Thoracic aorta (tissue), 2 donors: Measurements from ENCODE around the gene MAGEF1. TPM values are rescaled to one million over a fixed set of nuclear protein-coding genes. Genes with fewer than 3 reads are reported as not detected.
"Not testable (repeated sequence)": the region's sequence is repeated elsewhere in the genome, so short reads cannot be mapped to it uniquely, and the experiment has no call there.

Experiments used
- ATAC-seq: fragments of 150-250 bp; one replicate; pipeline ENCODE4 v1.8.0; 2017; ENCODE audit warnings: low read depth; ENCODE audit not compliant: insufficient number of reproducible peaks, low FRiP score
- DNase-seq: peaks from one replicate; pipeline ENCODE4 v3.0.0-alpha.2; 2020; ENCODE audit warnings: low spot score
- H3K27ac ChIP-seq, 2 donors: fragments of 200-600 bp; sonication (generic); 1 replicate in 1 of 2; 2 replicates in 1 of 2; pipeline ENCODE4 v1.5.1; 2016; ENCODE audit warnings: mild to moderate bottlenecking in 2 of 2, moderate library complexity in 2 of 2
- H3K27me3 ChIP-seq: fragments of 200-600 bp; sonication (generic); replicated peaks from 2 replicates; pipeline ENCODE4 v1.6.0; 2016; ENCODE audit warnings: mild to moderate bottlenecking; ENCODE audit not compliant: insufficient read depth
- H3K36me3 ChIP-seq: fragments of 200-600 bp; sonication (generic); one replicate; pipeline ENCODE4 v1.5.1; 2016
- H3K4me1 ChIP-seq, 2 donors: fragments of 200-600 bp; sonication (generic); 1 replicate in 1 of 2; 2 replicates in 1 of 2; pipeline versions ENCODE4 v1.5.1 to v1.6.0; 2016; ENCODE audit warnings: low read depth in 2 of 2, mild to moderate bottlenecking in 1 of 2; ENCODE audit not compliant: control insufficient read depth in 1 of 2
- H3K4me3 ChIP-seq: fragments of 200-600 bp; sonication (generic); 2 replicates; pipeline ENCODE4 v1.5.1; 2016; ENCODE audit warnings: mild to moderate bottlenecking
- H3K9me3 ChIP-seq: fragments of 200-600 bp; sonication (generic); 2 replicates; pipeline ENCODE4 v1.5.1; 2016
- total RNA-seq, 2 donors: library from RNA; depleted of rRNA; stranded (reverse); fragments of >200 nt; gene quantifications; one replicate each; pipeline versions ENCODE4 v1.1.0 to v1.2.3, GENCODE V29; 2016
- TF ChIP-seq, protein P1 (sequence below): fragments of 200-600 bp; sonication (generic); IDR thresholded peaks from one replicate; pipeline ENCODE4 v1.5.1; 2019; ENCODE audit warnings: antibody characterized with exemption

MAGEF1 gene
- total RNA-seq, 2 donors from 2014 or later = 26.1 TPM

DNA sequence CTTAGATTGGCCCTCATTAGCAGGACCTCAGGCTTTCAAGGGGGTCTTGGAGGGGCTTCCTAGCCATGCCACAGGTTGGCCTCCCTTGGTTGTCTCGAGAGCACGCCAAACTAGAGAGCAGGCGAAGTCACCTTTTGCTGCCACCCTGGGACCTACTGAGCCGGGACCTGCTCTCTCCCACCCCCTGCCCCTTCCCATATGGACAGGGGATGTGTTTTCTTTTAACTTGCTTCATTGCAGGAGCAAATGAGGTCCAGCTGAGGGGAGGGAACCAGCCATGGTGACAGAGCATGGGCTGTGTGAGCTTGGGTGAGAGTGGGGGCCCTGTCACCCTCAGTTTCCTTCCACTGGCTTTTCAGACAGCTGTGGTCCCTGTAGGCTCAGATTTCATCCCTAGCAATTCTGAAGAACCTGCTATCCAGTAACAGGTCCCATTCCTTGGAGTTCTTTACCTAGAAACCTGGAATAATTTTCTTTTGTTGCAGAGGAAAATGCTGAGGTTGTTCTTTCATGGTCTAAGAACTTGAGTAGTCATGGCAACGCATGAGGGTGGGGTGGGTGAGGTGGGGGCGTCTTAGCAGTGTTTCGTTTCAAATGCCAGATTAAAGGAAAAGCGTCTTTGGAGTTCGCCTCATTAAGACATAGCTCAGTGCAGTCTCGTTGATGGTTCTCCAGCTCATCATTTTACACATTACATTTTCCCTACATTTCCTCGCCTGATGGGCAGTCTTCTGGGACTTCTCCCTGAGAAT lies 20.1 kb upstream of the MAGEF1 start:
- H3K4me3 ChIP-seq = no peak overlapping the region
- H3K4me1 ChIP-seq = no peaks in the 10 kb centered on the region
- no peaks in the 10 kb centered on the region for H3K27me3 ChIP-seq
- H3K36me3 ChIP-seq = no peaks in the 10 kb centered on the region
- DNase-seq (no peak), ATAC-seq (no peak)
- TF ChIP-seq, protein P1, sequence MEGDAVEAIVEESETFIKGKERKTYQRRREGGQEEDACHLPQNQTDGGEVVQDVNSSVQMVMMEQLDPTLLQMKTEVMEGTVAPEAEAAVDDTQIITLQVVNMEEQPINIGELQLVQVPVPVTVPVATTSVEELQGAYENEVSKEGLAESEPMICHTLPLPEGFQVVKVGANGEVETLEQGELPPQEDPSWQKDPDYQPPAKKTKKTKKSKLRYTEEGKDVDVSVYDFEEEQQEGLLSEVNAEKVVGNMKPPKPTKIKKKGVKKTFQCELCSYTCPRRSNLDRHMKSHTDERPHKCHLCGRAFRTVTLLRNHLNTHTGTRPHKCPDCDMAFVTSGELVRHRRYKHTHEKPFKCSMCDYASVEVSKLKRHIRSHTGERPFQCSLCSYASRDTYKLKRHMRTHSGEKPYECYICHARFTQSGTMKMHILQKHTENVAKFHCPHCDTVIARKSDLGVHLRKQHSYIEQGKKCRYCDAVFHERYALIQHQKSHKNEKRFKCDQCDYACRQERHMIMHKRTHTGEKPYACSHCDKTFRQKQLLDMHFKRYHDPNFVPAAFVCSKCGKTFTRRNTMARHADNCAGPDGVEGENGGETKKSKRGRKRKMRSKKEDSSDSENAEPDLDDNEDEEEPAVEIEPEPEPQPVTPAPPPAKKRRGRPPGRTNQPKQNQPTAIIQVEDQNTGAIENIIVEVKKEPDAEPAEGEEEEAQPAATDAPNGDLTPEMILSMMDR = no peak
- no peak overlapping the region for H3K27ac ChIP-seq
- H3K9me3 ChIP-seq = no peaks in the 10 kb centered on the region

GRCh38 chr3:184730924-184731323 lies 19.1 kb upstream of the MAGEF1 start:
- TF ChIP-seq, protein P1 = no peak
- no peak overlapping the region for H3K4me3 ChIP-seq
- no peaks in the 10 kb centered on the region for H3K36me3 ChIP-seq
- no peak overlapping the region for H3K27ac ChIP-seq
- no peak for DNase-seq
- no peaks in the 10 kb centered on the region for H3K9me3 ChIP-seq
- no peaks in the 10 kb centered on the region for H3K4me1 ChIP-seq
- ATAC-seq = no peak
- no peaks in the 10 kb centered on the region for H3K27me3 ChIP-seq

DNA sequence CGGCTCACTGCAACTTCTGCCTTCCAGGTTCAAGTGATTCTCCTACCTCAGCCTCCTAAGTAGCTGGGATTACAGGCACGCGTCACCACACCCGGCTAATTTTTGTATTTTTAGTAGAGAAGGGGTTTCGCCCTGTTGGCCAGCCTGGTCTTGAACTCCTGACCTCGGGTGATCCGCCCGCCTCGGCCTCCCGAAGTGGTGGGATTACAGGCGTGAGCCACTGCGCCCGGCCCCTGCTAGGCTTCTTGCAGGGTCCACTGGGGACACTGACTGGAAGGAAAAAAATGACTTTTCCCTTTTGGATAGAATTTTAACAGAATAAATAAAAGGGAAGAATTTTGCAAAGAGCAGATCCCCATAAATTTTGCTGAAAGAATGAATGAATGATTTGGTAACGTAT lies 17.3 kb upstream of the MAGEF1 start:
- not testable (repeated sequence) for H3K27me3 ChIP-seq, H3K9me3 ChIP-seq, ATAC-seq, H3K4me3 ChIP-seq, DNase-seq, H3K27ac ChIP-seq, H3K4me1 ChIP-seq, H3K36me3 ChIP-seq

GRCh38 chr3:184728010-184728527 lies 16.2 kb upstream of the MAGEF1 start:
- Histone ChIP-seq H3K27ac (no peak overlapping the region), H3K27me3 (no peaks in the 10 kb centered on the region), H3K4me3 (no peak overlapping the region), H3K9me3 (no peaks in the 10 kb centered on the region), H3K36me3 (no peaks in the 10 kb centered on the region), H3K4me1 (no peaks in the 10 kb centered on the region)
- TF ChIP-seq, protein P1 = no peak
- DNase-seq (no peak), ATAC-seq (no peak)

DNA sequence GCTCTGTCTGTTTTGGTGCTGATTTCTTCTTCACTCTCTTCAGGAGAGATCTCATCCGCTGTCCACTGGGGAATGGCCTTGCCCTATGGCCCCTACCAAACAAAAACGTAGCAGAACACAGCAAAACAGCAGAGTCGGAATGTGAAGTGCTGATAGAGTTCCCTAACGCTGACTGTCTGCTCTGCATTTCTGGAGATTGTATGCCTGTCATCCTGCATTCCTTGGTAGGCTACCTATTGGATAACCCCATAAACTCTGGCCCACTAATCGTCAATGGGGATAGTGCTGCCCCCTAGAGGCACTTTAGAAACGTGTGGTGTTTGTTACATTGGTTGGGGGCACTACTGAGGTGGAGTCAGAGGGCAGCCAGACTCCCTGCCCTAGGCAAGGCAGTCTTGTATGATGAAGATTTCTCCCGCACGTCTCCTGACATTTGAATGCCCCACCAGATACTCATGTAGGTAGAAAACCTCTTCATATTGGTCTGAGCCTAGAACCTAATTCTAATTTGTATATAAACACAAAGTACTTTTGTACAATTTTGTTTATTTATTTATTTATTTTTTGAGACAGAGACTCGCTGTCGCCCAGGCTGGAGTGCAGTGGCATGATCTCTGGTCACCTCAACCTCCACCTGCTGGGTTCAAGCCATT lies 15.6 kb upstream of the MAGEF1 start:
- no peak overlapping the region for H3K4me3 ChIP-seq
- TF ChIP-seq, protein P1 = peak; percentile 59
- ATAC-seq (no peak), DNase-seq (no peak)
- H3K27ac ChIP-seq = no peak overlapping the region
- H3K9me3 ChIP-seq = no peaks in the 10 kb centered on the region
- no peaks in the 10 kb centered on the region for H3K36me3 ChIP-seq
- no peaks in the 10 kb centered on the region for H3K27me3 ChIP-seq
- no peaks in the 10 kb centered on the region for H3K4me1 ChIP-seq
